Keratinocyte (primary cell): ENCODE results near the gene DUSP14. TPM values are rescaled to one million over a fixed set of nuclear protein-coding genes. Genes with fewer than 3 reads are reported as not detected.

Source experiments
- DNase-seq: peaks from one replicate; pipeline ENCODE4 v3.0.0-alpha.2; 2011; ENCODE audit warnings: low read depth, missing footprints, low spot score
- FAIRE-seq: peaks from 2 replicates; lab custom pipeline; 2011; peaks lifted over from hg19 to GRCh38; lab: Jason Lieb, UNC
- H2AFZ ChIP-seq: 2 replicates; pipeline ENCODE4 v1.6.0; 2012; ENCODE audit warnings: low read length, control low read depth, inconsistent platforms; ENCODE audit not compliant: control insufficient read depth
- H3K27ac ChIP-seq: 2 replicates; pipeline ENCODE4 v1.5.1; 2011; ENCODE audit warnings: low read length; ENCODE audit not compliant: control insufficient read depth, insufficient read depth
- H3K27me3 ChIP-seq: 3 replicates; pipeline ENCODE4 v1.6.0; 2011; ENCODE audit warnings: low read length; ENCODE audit not compliant: control insufficient read depth, insufficient read depth; ENCODE audit errors: extremely low read depth
- H3K36me3 ChIP-seq, 2 experiments: 2 replicates in 1 of 2; 3 replicates in 1 of 2; pipeline ENCODE4 v1.5.1; 2011; ENCODE audit warnings: low read length in 2 of 2, mild to moderate bottlenecking in 1 of 2; ENCODE audit not compliant: control insufficient read depth in 2 of 2, insufficient read depth in 2 of 2; ENCODE audit errors: extremely low read depth in 1 of 2
- H3K4me1 ChIP-seq: 3 replicates; pipeline ENCODE4 v1.5.1; 2011; ENCODE audit warnings: low read length; ENCODE audit not compliant: control insufficient read depth, insufficient read depth; ENCODE audit errors: extremely low read depth
- H3K4me2 ChIP-seq: 3 replicates; pipeline ENCODE4 v1.6.0; 2011; ENCODE audit warnings: low read depth, low read length; ENCODE audit not compliant: control insufficient read depth, insufficient read depth; ENCODE audit errors: extremely low read depth
- H3K4me3 ChIP-seq, 3 experiments: fragments of 200-600 bp in 1 of 3; sonication (generic) in 1 of 3; 2 replicates in 2 of 3; 3 replicates in 1 of 3; pipeline ENCODE4 v1.5.1; 2011 to 2016; ENCODE audit warnings: low read length in 3 of 3, mild to moderate bottlenecking in 3 of 3, control low read depth in 2 of 3, inconsistent platforms in 1 of 3, low read depth in 1 of 3, mixed read lengths in 1 of 3, mixed run types in 1 of 3, moderate library complexity in 1 of 3; ENCODE audit not compliant: control insufficient read depth in 2 of 3, insufficient read depth in 2 of 3; ENCODE audit errors: extremely low read depth in 1 of 3
- H3K79me2 ChIP-seq: 2 replicates; pipeline ENCODE4 v1.6.0; 2012; ENCODE audit warnings: low read length; ENCODE audit not compliant: control insufficient read depth, insufficient read depth
- H3K9ac ChIP-seq: 3 replicates; pipeline ENCODE4 v1.6.0; 2011; ENCODE audit warnings: low read length; ENCODE audit not compliant: control insufficient read depth, insufficient read depth; ENCODE audit errors: extremely low read depth
- H3K9me1 ChIP-seq: 3 replicates; pipeline ENCODE4 v1.6.0; 2011; ENCODE audit warnings: low read length; ENCODE audit not compliant: control insufficient read depth, insufficient read depth; ENCODE audit errors: extremely low read depth
- H3K9me3 ChIP-seq: 2 replicates; pipeline ENCODE4 v1.5.1; 2012; ENCODE audit warnings: low read depth, low read length; ENCODE audit not compliant: control insufficient read depth
- H4K20me1 ChIP-seq: 3 replicates; pipeline ENCODE4 v1.6.0; 2011; ENCODE audit warnings: low read length; ENCODE audit not compliant: control insufficient read depth, insufficient read depth; ENCODE audit errors: extremely low read depth
- EZH2 ChIP-seq: IDR thresholded peaks from one replicate; pipeline ENCODE4 v1.6.1; 2012; ENCODE audit warnings: inconsistent platforms, mild to moderate bottlenecking, low read length, moderate library complexity
- dilution Hi-C: fragments of 300-500 bp; cut with MboI; formaldehyde crosslinking; loops from one replicate; pipeline ENCODE4 v1.7.0; 2020; ENCODE audit warnings: low sequenced_read_pairs; ENCODE audit not compliant: extremely low pct_ligation_motif_present
- polyA plus RNA-seq, 5 experiments: library from polyadenylated mRNA; depleted of rRNA in 3 of 5; stranded (reverse) in 3 of 5; stranded (forward) in 1 of 5; unstranded in 1 of 5; fragments of >200 nt; gene quantifications; 1 replicate in 1 of 5; 2 replicates in 3 of 5; 3 replicates in 1 of 5; pipeline versions ENCODE4 v1.2.1 to v1.2.3, GENCODE V29; 2011 to 2012; ENCODE audit warnings: missing spikeins in 2 of 5, low read depth in 1 of 5, low replicate concordance in 1 of 5
- TF ChIP-seq, protein P1 (sequence below), 3 experiments: IDR thresholded peaks in 1 of 3; conservative IDR thresholded peaks in 1 of 3; optimal IDR thresholded peaks in 1 of 3; 2 replicates in 2 of 3; 3 replicates in 1 of 3; pipeline versions ENCODE3 to v1.5.1; 2011; ENCODE audit warnings: low read length in 3 of 3, mild to moderate bottlenecking in 3 of 3, moderate library complexity in 2 of 3, control low read depth in 1 of 3, inconsistent platforms in 1 of 3; ENCODE audit not compliant: insufficient read depth in 2 of 3; ENCODE audit errors: extremely low read depth in 1 of 3

Gene DUSP14
- polyA plus RNA-seq, 1 donor (not counting 4 experiments of a cell fraction or from before 2014, with no cell fraction given): 169 TPM

DNA sequence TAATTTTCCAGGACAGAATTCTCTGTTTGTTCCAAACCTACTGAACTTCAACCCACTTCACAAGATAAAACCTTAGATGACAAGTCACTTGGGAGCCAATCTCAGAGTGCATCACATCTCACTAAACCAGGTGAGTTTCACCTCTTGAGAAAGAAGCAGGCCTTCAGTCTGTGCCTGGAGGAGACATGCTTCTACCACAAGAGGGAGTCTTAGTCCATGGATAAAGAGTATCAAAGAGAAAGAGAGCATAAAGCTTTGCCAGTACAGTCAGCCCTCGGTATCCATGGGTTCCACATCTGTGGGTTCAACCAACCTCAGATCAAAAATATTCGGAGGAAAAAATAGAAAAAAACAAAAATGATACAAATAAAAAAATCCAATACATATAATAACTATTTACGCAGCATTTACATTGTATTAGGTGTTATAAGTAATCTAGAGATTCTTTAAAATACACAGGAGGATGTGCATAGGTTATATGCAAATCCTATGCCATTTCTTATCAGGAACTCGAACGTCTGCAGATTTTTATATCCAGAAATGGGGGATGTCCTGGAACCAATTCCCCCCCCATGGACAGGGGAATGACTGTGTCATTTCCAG is 37.7 kb downstream of the DUSP14 start:
- Histone ChIP-seq H3K9me1 (no peaks in the 10 kb centered on the region), H3K4me3 (no peak overlapping the region), H3K27me3 (no peaks in the 10 kb centered on the region), H2AFZ (no peak overlapping the region), H4K20me1 (no peaks in the 10 kb centered on the region), H3K27ac (no peak overlapping the region), H3K4me2 (no peak overlapping the region), H3K36me3 (peaks cover 4 to 12% of the 10 kb centered on the region in 2 experiments), H3K79me2 (no peaks in the 10 kb centered on the region), H3K4me1 (no peaks in the 10 kb centered on the region), H3K9ac (no peak overlapping the region), H3K9me3 (no peaks in the 10 kb centered on the region)
- FAIRE-seq (no peak), DNase-seq (no peak)
- dilution Hi-C loops: no loop called here
- TF ChIP-seq EZH2: no peak
- TF ChIP-seq, protein P1, sequence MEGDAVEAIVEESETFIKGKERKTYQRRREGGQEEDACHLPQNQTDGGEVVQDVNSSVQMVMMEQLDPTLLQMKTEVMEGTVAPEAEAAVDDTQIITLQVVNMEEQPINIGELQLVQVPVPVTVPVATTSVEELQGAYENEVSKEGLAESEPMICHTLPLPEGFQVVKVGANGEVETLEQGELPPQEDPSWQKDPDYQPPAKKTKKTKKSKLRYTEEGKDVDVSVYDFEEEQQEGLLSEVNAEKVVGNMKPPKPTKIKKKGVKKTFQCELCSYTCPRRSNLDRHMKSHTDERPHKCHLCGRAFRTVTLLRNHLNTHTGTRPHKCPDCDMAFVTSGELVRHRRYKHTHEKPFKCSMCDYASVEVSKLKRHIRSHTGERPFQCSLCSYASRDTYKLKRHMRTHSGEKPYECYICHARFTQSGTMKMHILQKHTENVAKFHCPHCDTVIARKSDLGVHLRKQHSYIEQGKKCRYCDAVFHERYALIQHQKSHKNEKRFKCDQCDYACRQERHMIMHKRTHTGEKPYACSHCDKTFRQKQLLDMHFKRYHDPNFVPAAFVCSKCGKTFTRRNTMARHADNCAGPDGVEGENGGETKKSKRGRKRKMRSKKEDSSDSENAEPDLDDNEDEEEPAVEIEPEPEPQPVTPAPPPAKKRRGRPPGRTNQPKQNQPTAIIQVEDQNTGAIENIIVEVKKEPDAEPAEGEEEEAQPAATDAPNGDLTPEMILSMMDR (optimal IDR thresholded peaks at IDR 0.05 in 1 of 3, IDR thresholded peaks at IDR 0.05 in 1 of 3, conservative IDR thresholded peaks at IDR 0.05 in 1 of 3; ENCODE audit: extremely low read depth in 1 of 3, insufficient read depth in 2 of 3, low read length in 3 of 3): peak; percentile 69 to 84 (median 75)

DNA sequence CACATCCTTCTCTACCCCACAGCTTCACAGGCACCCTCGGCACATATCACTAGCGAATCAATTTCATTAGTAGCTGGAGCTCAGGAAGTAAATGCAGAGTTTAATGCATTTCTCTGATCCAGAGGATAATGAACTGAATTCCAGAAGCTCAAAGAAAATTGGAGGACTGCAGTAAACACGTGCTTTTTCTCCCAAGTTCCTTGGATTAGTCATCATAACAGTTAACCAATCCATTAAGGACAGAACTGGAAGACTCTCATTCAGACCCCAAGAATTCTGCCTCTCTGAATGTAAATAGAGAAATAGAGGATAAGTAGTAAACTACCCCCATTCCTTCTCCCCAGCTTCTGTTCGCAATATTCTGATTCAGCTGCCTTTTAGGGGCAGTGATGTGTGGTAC is 40.7 kb downstream of the DUSP14 start:
- Histone ChIP-seq H3K9me3 (no peaks in the 10 kb centered on the region), H3K79me2 (no peaks in the 10 kb centered on the region), H2AFZ (no peak overlapping the region), H3K9ac (no peak overlapping the region), H3K4me1 (no peaks in the 10 kb centered on the region), H3K4me2 (no peak overlapping the region), H4K20me1 (no peaks in the 10 kb centered on the region), H3K27me3 (no peaks in the 10 kb centered on the region), H3K4me3 (no peak overlapping the region), H3K36me3 (peaks cover 4 to 6% of the 10 kb centered on the region in 2 experiments), H3K9me1 (no peaks in the 10 kb centered on the region), H3K27ac (no peak overlapping the region)
- DNase-seq: no peak
- dilution Hi-C loops: no loop called here
- no peak for FAIRE-seq
- no peak for TF ChIP-seq EZH2
- TF ChIP-seq, protein P1 (optimal IDR thresholded peaks at IDR 0.05 in 1 of 3, IDR thresholded peaks at IDR 0.05 in 1 of 3, conservative IDR thresholded peaks at IDR 0.05 in 1 of 3; ENCODE audit: extremely low read depth in 1 of 3, insufficient read depth in 2 of 3, low read length in 3 of 3): no peak
